ENCODE data around the gene SLBP.

SLBP gene

GRCh38 chr4:1720163-1720983 is 8.3 kb upstream of the SLBP start:
- H3K9me3 ChIP-seq (ENCODE audit: control insufficient read depth in 1 of 2, low read length in 2 of 2) = no peaks in the 10 kb centered on the region
- H3K4me1 ChIP-seq (ENCODE audit: control insufficient read depth in 1 of 2, insufficient read depth in 2 of 2, low read length in 2 of 2) = peaks cover 33 to 55% of the 10 kb centered on the region in 2 donors
- peak overlapping the region; percentile 80 to 92 for H3K4me3 ChIP-seq (ENCODE audit: low read depth in 1 of 2, low read length in 2 of 2)
- H3K27me3 ChIP-seq (ENCODE audit: control insufficient read depth in 1 of 2, insufficient read depth in 2 of 2, low read length in 2 of 2) = no peaks in the 10 kb centered on the region
- peaks cover 5 to 31% of the 10 kb centered on the region in 2 donors for H3K36me3 ChIP-seq (ENCODE audit: control insufficient read depth in 1 of 2, insufficient read depth in 2 of 2, low read length in 2 of 2)
- peak overlapping the region; percentile 89 for H3K27ac ChIP-seq (ENCODE audit: low read depth, low read length)
- H3K9ac ChIP-seq (ENCODE audit: low read depth in 1 of 2, low read length in 2 of 2) = peak overlapping the region; percentile 77 to 94

- no peak overlapping the region for H3K4me3 ChIP-seq (ENCODE audit: low read depth in 1 of 2, low read length in 2 of 2)
Measured at GRCh38 chr4:1718095-1718850, 6.2 kb upstream of the SLBP start.

DNA sequence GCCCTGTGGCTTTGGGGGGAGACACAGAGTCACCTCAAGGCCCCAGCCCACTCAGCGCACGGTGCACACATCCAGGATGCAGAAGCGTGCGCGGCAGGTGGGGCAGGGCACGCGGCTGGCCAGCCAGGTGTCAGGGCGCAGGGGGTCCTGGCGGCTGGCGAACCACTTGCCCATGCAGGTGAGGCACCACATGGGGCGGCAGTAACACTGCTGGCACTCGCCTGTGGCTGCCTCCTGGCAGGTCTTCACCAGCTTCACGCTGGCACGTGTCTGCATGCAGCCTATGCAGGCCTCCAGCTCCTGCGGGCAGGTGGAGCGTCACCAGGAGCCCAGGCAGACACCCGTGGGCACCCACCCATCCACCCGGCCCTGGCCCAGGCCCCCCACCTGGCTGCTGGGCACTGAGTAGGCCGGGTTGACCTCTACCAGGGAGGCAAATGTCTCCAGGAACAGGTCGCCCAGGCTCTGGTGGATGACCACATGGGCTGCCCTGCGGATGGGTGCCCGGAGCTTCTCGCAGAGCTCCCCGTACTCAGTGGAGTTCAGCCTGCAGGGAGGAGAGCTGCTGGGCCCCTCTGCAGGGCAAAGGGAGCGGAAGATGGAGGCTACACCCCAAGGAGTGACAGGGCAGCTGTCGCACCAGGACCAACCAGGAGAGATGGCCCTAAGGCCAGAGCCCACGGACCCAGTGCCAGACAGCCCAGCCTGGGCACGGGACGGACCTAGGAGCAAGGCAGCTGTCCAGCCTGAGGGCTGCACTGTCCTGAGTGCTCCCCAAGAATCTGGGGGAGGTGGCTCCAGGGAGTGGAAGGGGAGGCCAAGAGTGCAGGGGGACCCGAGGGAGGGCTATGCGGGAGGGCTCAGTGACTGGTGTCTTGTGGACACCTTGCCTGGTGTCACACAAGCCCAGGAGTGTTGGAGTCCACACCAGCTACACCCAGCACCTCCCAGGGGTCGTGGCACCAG is 5.3 kb upstream of the SLBP start:
- no peak overlapping the region for H3K4me3 ChIP-seq (ENCODE audit: low read depth in 1 of 2, low read length in 2 of 2)
- H3K27ac ChIP-seq (ENCODE audit: low read depth, low read length) = no peak overlapping the region
- H3K9ac ChIP-seq (ENCODE audit: low read depth in 1 of 2, low read length in 2 of 2) = no peak overlapping the region

More at GRCh38 chr4:1718095-1718850, 6.2 kb upstream of the SLBP start:
- no peaks in the 10 kb centered on the region for H3K9me3 ChIP-seq (ENCODE audit: control insufficient read depth in 1 of 2, low read length in 2 of 2)
- peaks cover 32 to 76% of the 10 kb centered on the region in 2 donors for H3K4me1 ChIP-seq (ENCODE audit: control insufficient read depth in 1 of 2, insufficient read depth in 2 of 2, low read length in 2 of 2)
- H3K27ac ChIP-seq (ENCODE audit: low read depth, low read length) = no peak overlapping the region
- no peak overlapping the region for H3K9ac ChIP-seq (ENCODE audit: low read depth in 1 of 2, low read length in 2 of 2)
- H3K27me3 ChIP-seq (ENCODE audit: control insufficient read depth in 1 of 2, insufficient read depth in 2 of 2, low read length in 2 of 2) = no peaks in the 10 kb centered on the region
- peaks cover 5 to 30% of the 10 kb centered on the region in 2 donors for H3K36me3 ChIP-seq (ENCODE audit: control insufficient read depth in 1 of 2, insufficient read depth in 2 of 2, low read length in 2 of 2)

GRCh38 chr4:1716065-1716945 is 4.2 kb upstream of the SLBP start:
- Histone ChIP-seq H3K9me3 (ENCODE audit: control insufficient read depth in 1 of 2, low read length in 2 of 2) (no peaks in the 10 kb centered on the region), H3K27ac (ENCODE audit: low read depth, low read length) (no peak overlapping the region), H3K27me3 (ENCODE audit: control insufficient read depth in 1 of 2, insufficient read depth in 2 of 2, low read length in 2 of 2) (no peaks in the 10 kb centered on the region), H3K9ac (ENCODE audit: low read depth in 1 of 2, low read length in 2 of 2) (no peak overlapping the region), H3K36me3 (ENCODE audit: control insufficient read depth in 1 of 2, insufficient read depth in 2 of 2, low read length in 2 of 2) (peaks cover 5 to 30% of the 10 kb centered on the region in 2 donors), H3K4me3 (ENCODE audit: low read depth in 1 of 2, low read length in 2 of 2) (no peak overlapping the region), H3K4me1 (ENCODE audit: control insufficient read depth in 1 of 2, insufficient read depth in 2 of 2, low read length in 2 of 2) (peaks cover 16 to 67% of the 10 kb centered on the region in 2 donors)

More for the DNA sequence above, 5.3 kb upstream of the SLBP start:
- Histone ChIP-seq H3K36me3 (ENCODE audit: control insufficient read depth in 1 of 2, insufficient read depth in 2 of 2, low read length in 2 of 2) (peaks cover 5 to 30% of the 10 kb centered on the region in 2 donors), H3K4me1 (ENCODE audit: control insufficient read depth in 1 of 2, insufficient read depth in 2 of 2, low read length in 2 of 2) (peaks cover 24 to 73% of the 10 kb centered on the region in 2 donors), H3K27me3 (ENCODE audit: control insufficient read depth in 1 of 2, insufficient read depth in 2 of 2, low read length in 2 of 2) (no peaks in the 10 kb centered on the region), H3K9me3 (ENCODE audit: control insufficient read depth in 1 of 2, low read length in 2 of 2) (no peaks in the 10 kb centered on the region)

DNA sequence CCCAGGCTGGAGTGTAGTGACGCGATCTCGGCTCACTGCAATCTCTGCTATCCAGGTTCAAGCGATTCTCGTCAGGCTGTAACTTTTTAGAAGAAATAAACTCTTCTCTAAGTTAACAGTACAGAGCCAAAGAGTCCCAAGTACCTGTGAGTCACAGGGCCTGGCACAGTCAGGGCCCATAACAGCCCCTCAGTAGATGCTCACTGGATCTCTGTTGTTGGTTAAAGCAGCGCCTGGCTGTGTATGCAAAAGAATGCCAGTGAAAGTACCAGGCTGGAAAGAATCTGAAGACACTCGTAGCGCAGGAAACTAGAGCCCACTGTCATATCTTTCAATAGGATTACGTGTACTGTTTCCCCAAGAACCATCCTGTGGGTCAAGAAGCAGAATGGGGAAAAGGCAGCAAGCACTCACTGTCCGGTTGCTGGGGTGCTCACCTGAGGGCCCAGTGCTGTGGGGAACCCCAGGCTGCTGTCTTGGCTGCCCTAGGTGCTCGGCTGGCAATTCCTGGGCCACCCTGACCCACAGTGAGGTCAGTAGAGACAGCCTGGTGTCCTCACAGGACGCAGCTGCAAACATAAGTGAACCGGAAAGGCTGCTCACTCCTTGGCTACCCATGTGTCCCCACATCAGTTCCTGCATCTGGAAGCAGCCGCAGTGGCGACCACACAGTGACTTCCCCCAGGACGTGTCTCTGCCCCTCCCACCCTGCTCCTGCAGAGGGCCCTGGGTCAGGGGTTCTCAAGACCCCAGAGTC is 3.1 kb upstream of the SLBP start:
- H3K4me3 ChIP-seq (ENCODE audit: low read depth in 1 of 2, low read length in 2 of 2) = no peak overlapping the region
- H3K9me3 ChIP-seq (ENCODE audit: control insufficient read depth in 1 of 2, low read length in 2 of 2) = no peaks in the 10 kb centered on the region
- H3K36me3 ChIP-seq (ENCODE audit: control insufficient read depth in 1 of 2, insufficient read depth in 2 of 2, low read length in 2 of 2) = peaks cover 5 to 31% of the 10 kb centered on the region in 2 donors
- H3K27me3 ChIP-seq (ENCODE audit: control insufficient read depth in 1 of 2, insufficient read depth in 2 of 2, low read length in 2 of 2) = no peaks in the 10 kb centered on the region
- H3K4me1 ChIP-seq (ENCODE audit: control insufficient read depth in 1 of 2, insufficient read depth in 2 of 2, low read length in 2 of 2) = peaks cover 19 to 76% of the 10 kb centered on the region in 2 donors
- H3K27ac ChIP-seq (ENCODE audit: low read depth, low read length) = no peak overlapping the region
- peak overlapping the region; percentile 0 to 28 for H3K9ac ChIP-seq (ENCODE audit: low read depth in 1 of 2, low read length in 2 of 2)

GRCh38 chr4:1714303-1715001 is 2.3 kb upstream of the SLBP start:
- no peaks in the 10 kb centered on the region for H3K9me3 ChIP-seq (ENCODE audit: control insufficient read depth in 1 of 2, low read length in 2 of 2)
- H3K36me3 ChIP-seq (ENCODE audit: control insufficient read depth in 1 of 2, insufficient read depth in 2 of 2, low read length in 2 of 2) = peaks cover 5 to 33% of the 10 kb centered on the region in 2 donors
- H3K4me1 ChIP-seq (ENCODE audit: control insufficient read depth in 1 of 2, insufficient read depth in 2 of 2, low read length in 2 of 2) = peaks cover 12 to 73% of the 10 kb centered on the region in 2 donors
- peak overlapping the region; percentile 0 to 43 for H3K9ac ChIP-seq (ENCODE audit: low read depth in 1 of 2, low read length in 2 of 2)
- H3K27ac ChIP-seq (ENCODE audit: low read depth, low read length) = no peak overlapping the region
- H3K27me3 ChIP-seq (ENCODE audit: control insufficient read depth in 1 of 2, insufficient read depth in 2 of 2, low read length in 2 of 2) = no peaks in the 10 kb centered on the region
- H3K4me3 ChIP-seq (ENCODE audit: low read depth in 1 of 2, low read length in 2 of 2) = no peak overlapping the region

GRCh38 chr4:1713003-1713851 is 1.1 kb upstream of the SLBP start:
- Histone ChIP-seq H3K9me3 (ENCODE audit: control insufficient read depth in 1 of 2, low read length in 2 of 2) (no peaks in the 10 kb centered on the region), H3K36me3 (ENCODE audit: control insufficient read depth in 1 of 2, insufficient read depth in 2 of 2, low read length in 2 of 2) (peaks cover 5 to 28% of the 10 kb centered on the region in 2 donors), H3K9ac (ENCODE audit: low read depth in 1 of 2, low read length in 2 of 2) (peak overlapping the region; percentile 78 to 98), H3K27ac (ENCODE audit: low read depth, low read length) (peak overlapping the region; percentile 99), H3K4me1 (ENCODE audit: control insufficient read depth in 1 of 2, insufficient read depth in 2 of 2, low read length in 2 of 2) (peaks cover 4 to 61% of the 10 kb centered on the region in 2 donors), H3K4me3 (ENCODE audit: low read depth in 1 of 2, low read length in 2 of 2) (peak overlapping the region; percentile 97 to 99), H3K27me3 (ENCODE audit: control insufficient read depth in 1 of 2, insufficient read depth in 2 of 2, low read length in 2 of 2) (no peaks in the 10 kb centered on the region)

All from duodenal mucosa (tissue), 2 donors.